Epidermal melanocyte (primary cell): ENCODE results near the gene TYW5.

Experiments
- DNase-seq: peaks from one replicate; pipeline ENCODE4 v3.0.0; 2011; ENCODE audit warnings: low spot score; ENCODE audit not compliant: insufficient read length

Gene TYW5, protein sequence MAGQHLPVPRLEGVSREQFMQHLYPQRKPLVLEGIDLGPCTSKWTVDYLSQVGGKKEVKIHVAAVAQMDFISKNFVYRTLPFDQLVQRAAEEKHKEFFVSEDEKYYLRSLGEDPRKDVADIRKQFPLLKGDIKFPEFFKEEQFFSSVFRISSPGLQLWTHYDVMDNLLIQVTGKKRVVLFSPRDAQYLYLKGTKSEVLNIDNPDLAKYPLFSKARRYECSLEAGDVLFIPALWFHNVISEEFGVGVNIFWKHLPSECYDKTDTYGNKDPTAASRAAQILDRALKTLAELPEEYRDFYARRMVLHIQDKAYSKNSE

DNA sequence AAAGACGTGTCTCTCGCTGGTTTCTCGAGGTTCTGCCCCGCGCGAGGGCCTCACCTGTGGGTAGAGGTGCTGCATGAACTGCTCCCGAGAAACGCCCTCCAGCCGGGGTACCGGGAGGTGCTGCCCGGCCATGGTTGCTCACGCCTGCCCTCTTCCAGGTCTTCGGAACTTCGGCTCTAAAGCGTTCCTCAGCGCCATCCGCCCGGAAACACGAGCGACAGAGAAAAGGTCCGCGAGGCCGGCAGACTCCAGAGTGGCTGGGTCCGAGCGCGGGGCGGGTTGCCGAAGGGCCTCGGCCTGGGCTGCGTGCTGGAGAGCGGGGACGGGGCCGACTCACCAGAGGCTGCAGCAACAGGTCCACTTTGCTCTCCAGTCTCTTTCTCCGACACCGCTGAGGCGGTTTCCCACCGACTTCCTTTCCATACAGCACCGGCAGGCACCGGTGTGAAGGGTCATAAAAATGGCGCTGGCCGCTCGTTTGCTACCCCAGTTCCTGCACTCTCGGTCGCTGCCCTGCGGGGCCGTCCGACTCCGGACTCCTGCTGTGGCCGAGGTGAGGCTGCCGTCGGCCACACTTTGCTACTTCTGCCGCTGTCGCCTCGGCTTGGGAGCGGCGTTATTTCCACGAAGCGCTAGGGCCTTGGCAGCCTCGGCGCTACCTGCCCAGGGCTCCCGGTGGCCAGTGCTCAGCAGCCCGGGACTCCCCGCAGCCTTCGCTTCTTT, at the start of gene TYW5, which contains the start of gene MAIP1:
TYW5 (minus strand) TSS at position 153 of the 723 bp plus-strand sequence; CDS start at position 132, 21 bp downstream.
MAIP1 (plus strand) TSS at position 244 of the 723 bp plus-strand sequence; CDS start at position 461, 217 bp downstream.
- peak; percentile 77 for DNase-seq

DNA sequence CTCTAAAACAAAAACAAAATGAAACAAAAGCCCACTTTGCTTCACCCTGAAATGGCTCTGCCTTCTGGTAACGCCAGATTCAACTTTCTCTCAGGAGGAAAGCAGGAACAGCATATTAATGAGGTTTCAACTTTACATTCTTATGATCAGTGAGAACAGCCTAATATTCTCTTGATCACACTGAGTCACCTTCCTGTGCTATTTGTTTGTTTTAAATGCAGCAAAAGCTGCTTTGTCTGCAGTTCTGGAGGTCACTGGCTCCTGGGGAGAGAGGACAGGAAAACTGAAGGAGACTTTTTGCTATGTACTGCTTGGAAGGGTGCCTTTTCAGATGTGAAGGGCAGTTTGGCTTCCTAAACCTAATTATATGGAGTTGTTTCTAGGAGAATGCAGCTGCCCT, 48.2 kb upstream of the TYW5 start:
- DNase-seq: no peak

DNA sequence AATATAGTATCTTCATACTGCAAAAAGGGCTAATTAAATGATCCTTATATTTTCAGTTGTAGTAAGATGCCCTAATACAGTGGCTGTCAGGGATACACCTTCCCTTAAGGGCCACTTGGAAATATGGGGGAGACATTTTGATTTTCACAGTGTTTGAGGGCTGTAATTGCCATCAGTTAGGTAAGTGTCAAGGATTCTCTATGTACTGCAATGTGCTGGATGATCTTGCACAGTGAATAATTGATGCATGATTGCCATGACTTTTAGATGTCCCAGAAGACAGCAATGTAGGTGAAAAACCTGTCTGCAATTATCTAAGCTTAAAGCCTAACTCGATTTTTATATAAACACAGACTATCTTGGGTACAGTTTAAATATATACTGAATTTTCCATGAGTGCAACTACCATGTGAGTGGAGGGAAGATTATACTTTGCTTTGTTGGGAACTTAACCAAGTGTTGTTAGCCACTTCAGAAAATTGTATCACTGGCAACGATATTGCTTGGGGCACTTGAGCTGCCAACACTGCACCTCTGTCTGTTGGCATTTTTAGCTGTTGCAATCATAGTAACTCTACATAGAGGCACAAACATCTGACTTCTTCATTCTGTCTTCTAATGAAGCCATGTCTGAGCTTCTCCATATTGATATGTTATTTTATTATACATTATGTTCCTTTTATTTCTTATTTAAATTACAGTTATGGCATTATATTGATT, 45.3 kb upstream of the TYW5 start:
- peak; percentile 20 for DNase-seq

DNA sequence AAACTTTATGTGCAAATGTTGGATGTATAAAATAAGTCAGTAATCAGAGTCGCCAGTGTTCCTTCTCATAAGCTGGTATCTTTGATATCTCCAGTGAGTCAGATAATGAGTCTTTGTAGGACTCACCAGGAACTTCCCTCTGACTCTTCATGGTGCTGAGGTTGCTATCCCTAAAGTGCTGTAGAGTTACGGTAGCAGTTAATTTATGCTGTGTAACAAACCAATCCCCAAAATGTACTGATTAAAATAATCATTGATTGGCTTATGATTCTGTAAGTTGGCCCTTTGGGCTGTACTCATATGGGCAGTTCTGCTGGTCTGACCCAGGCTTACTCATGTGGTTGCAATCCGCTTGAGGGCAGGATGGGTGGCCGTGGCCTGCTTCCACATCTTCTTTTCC, 43.9 kb upstream of the TYW5 start:
- DNase-seq: no peak

DNA sequence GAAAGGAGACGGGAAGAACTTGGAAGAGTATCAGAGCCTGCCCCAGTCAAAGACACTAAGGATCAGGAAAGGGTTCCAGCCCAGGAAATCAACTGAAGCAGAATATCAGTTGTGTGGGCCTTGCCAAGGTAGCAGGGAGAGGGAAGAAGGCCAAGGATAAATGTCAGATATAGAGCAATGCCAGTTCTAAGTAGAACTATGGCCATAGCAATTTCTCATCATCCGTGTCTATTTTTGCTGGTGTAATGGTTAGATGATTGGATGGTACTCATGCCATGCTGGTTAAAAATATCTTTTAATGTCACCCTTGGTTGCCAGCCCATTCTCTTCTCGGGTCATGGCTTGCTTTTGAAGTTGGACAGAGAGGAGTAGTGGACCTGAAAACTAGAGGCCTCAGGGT, 42.0 kb upstream of the TYW5 start:
- no peak for DNase-seq

DNA sequence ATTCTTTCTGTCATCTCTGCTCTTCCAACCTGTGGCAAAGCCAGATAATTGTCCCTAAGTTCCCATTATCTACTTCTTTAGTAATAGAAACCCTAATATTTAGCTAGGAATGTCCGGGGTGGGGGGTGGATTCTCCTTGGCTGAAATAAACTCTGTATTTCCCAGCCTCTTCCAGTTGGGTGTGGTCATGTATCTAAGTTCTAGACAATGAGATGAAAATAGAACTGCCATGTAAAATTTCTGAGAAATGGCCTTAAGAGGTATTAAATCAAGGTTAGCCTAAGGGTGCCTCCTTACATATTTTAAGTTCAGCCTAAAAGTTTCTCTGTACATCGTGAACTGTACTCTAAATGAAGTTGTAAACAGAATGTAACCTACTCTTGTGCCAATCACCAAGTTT, 39.6 kb upstream of the TYW5 start:
- no peak for DNase-seq

DNA sequence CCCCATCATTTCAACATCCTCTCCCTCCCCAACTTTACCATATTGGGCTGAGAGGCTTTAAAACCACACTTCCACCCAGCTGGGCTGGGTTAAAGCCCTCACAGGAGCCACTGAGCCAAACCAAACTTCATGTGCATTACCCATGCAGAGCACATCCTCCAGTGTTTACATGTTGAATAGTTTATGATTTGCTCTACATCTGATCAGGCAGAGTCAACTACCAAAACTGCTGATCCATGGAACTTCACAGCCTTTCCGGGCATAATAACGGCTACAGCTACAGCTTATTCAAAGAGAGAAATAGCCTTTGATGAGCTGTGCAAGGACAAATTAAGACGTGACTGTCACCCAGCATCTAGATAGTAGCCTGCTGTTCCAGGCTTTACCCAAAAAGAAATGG, 39.1 kb upstream of the TYW5 start:
- no peak for DNase-seq

DNA sequence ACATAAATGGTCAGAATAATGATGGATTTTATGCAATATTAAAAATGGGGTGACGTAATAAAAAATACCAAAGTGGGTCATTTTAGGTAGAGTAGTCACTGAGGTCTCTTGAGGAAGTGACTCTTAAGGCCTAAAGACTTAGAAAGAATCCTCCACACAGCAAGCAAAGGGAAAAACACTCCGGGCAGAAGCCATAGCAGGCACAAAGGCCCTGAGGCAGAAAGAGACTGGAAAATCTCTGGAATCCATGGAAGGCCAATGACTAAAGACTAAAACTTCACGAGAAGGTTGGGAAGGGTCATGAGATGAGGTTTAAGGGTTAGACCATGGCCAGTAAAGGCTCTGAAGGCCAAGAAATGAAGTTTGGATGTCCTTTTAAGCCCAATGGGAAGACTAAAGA, 37.0 kb upstream of the TYW5 start:
- DNase-seq: no peak

DNA sequence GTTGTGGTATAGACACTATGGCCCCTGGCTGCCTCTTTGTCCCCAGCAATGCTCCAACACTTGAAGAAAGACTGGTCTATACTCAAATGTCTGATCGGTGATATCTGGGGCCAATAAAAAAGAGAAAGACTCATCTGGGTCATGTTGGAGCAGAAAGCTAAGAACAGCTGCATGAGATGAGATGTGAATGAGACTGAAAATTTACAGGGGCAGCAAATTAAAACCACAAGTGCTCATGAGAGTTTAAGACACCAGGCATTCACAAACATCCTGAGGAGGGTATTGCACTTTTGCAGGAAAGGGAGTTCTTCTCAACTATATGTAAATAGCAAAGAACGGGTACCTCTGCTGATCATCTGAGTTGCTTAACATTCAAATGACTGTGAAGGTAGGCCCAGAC, 36.4 kb upstream of the TYW5 start:
- no peak for DNase-seq

DNA sequence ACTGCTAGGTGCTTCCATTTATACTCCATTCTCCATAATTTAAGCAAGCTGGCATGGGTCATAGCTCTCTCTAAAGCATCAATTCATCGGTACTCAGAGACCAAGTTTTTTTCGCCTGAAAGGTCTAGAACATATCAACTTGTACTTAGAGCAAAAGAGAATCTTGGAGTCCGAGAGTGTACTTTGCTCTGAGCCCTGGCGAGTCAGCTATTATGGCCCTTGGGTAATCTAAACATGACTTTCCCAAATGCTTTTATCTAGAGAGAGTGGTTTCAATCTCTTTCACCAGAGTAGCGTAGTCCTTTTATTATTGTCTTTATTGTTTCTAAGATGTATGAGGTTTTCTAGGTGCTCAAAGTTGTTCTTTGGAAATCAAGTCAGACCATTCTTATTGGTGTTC, 34.5 kb upstream of the TYW5 start:
- DNase-seq: no peak

DNA sequence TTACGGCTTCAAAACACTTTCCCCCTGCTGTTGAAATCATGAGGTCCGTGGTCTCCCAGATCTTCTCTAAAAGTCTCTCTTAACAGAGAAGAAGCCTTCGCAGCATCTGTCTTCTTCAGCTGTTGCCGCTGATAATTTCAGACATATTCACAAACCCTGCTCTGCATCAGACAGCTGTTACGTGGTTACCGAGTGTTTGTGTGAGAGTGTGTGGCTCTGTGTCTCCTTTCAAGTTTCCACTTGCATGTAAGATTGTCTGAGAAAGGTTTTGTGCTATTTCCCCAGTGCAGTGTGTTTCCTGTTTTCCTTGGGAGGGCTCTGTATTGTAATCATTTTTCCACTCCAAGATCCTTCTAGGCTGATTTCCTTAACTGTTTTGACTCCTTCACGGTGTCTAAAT, 32.9 kb upstream of the TYW5 start:
- DNase-seq: no peak

DNA sequence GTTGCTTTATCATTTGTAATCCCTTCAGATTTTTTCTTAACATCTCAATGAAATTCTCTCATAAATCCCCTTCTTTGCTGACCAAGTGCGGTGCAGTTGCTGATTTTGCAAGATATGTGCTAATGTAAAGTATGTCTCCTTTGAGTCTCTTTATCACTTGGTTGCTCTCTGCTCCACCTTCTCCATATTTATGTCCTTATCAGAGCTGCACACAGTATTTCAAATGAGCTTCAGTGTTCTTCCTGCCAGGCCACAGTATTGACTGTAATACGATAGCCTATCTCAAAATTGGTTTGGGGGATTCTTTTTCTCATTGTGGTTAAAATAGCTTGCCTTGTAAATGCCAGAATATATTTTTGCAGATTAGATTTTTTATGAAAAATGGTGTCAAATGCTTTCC, 32.3 kb upstream of the TYW5 start:
- DNase-seq: no peak

DNA sequence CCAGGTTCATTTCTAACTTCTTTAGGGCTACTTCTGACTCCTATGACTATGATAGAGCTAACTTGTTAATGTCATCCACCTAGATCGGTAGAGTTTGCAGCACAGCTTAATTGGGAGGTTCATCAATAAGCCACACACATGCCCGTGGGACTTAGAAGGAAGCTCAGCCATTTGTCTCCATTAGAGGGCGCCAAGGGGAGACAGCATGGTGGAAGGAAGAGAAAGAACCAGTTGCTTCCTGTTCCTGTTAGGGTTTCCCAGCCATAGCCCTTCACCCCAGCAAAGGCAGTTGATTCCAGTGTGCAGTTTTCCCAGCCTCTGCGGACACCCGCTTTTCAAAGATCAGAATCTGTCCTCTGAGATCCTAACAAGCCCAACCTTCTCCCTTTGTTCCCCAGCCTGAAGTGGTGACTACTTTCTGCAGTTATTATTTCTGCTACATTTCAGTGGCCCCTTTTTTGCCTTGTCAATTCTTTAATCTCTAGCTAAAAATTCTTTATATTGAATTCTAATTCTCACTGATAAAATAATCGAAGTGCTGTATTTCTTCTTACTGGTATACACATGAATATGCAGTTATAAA, 30.4 kb upstream of the TYW5 start:
- peak; percentile 51 for DNase-seq

DNA sequence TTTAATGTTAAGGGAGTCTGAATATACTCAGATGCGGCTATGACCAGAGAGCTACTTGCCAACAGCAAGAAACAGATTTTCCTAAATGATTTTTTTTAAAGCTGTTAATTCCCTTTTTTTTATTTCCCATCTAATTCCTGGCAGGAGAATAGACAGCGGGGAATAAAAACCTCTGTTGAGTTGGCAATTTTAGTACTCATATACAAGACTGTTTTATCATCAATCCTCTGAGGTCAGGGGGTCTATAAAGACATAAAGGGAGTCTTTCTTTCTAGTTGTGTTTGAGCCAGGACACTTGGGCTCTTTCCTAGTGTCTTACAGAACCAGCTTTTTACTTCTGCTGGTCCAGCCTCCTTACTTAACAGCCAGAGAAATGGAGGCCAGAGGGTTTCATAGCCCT, 29.5 kb upstream of the TYW5 start:
- DNase-seq: no peak

DNA sequence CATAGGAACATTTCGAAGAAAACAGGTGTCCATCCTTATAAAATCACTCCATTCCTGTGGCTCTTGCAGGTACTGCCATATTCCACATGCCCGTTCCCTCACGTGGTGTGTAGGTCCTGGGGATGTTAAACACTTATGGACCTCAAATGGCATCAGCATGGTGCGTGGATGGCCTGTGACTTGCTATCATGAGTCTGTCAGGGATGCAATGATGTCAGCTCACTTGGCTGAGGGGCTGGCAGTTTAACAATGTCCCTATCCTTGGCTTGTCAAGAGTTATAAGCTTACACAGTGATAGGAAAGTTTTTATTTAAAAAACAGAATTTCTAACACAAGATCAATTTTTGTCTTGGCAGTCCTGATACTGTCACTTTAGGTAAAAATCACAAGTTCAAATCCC, 28.9 kb upstream of the TYW5 start:
- DNase-seq: no peak

DNA sequence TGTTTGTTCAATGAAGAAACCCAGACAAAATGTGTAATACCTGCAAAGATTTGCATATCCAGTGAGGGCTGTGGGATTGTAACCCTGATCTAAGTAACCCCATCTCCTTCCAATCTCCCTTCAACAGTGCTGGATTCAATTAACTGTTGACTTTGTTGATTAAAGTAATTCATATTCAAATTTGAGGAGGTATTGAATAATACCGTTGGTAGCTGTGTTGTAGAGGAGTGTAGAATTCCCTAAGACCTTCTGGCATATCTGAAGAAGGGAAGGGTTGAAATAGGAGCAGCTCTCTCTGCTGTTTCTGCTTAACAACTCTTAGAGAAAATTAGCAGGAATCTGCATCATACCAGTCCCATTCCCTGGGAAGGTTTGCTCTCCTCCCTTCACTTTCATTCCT, 28.2 kb upstream of the TYW5 start:
- no peak for DNase-seq

DNA sequence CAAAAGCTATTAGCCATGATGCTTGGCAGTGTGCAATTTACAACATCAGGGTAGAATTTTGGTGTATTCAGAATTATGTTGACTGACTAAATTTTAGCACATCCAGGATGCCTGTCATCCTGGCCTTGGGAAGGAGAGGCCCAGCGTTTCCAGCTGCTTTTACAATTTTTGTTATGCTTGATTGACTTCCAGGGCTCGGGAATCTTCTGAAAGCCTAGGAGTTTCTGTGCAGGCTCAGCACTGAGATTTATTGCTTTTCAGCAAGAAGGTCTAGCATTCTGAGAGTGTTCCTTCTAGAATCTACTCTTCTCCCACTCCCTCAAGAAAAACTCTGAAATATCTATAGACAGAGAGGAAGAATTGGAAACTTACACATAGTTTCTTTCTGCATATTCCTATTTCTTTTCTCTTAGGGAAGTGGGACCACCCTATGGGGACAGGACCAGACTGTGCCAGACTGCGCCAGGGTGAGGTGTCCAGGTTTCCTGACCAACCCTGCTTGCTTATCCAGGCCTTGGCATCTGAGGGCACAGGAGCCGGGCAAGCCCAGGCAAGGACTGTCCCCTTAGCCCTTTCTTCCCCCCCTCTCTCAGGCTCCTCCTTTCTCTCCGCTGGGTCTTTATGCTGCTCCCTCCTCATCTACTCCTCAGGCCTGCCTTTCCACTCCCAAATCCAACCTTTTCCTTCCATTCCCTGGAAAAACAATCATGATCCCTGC, 27.0 kb upstream of the TYW5 start:
- no peak for DNase-seq

DNA sequence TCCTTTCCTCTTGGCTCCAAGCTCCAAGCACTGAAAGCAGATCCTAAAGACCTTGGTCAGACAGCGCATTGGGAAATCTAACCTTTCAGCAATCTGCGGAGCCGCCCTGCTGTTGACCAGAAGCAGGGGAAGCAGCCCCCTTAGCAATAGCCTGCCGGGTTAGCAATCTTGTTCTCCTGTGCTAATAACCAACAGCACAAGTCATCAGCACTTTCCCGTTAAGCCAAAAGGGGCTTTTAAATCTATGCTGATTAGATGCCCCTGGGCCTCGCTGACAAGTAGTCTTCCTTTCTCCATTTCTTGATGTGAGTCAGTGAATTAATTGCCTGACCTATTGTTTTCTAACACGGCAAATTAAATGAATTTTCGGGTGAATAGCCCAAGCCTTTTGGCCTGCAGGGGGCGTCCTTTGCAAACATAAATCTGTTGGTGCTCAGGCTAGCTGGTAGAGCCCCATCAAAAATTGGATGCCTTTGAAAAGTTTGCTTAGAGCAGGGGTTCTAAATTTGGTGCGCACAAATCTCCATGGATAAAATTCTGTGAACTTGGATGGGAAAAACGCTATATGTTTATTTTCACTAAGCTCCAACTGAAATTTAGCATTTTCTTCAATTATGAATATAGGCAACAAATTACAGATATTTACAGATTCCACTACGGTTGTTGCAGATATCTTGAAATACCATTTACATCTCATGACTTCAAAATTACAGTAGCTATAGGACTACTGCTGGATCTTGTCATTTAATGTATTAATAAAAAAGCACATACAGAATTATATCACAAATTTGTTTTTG, 24.7 kb upstream of the TYW5 start:
- DNase-seq: peak; percentile 58

DNA sequence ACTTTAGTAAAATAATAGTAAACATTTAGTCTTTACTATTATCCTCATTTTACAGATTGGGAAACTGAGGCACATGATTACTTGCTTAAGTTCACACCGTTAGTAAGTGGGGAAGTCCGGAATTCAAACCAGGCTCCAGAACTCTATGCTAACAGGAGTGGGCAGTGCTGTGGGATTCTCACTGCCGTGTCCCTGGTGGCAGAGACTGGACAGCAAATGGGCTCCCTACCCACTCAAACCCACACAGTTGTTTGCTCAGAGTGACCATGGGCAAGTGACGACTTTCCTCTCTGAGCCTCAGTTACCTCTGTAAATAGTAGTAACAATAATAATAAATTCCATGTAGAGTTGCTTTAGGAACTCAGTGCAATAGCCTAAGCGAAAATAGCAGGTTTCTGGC, 24.1 kb upstream of the TYW5 start:
- DNase-seq: no peak

DNA sequence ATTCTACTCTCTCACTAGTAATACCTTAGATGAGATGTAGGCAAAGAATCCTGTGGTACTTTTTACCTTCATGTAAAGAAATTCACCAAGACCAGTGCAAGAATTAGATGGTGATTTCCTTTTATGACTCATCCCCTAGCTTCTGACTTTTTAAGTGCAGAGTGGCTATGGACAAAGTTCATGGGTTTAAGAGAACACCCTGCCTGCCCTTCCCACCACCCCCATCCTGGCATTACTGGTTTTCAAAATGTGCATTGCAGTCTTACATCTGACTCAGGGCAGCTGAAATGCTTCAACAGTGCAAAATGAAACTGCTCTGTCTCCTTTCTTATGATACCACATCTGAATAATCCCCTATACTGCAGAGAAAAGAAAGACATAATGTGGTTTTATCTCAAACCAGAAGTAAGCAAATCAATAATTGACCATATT, 22.7 kb upstream of the TYW5 start:
- no peak for DNase-seq
